RWPE2 (cell line): ENCODE results near the gene MKRN2.

Experiments used
- ATAC-seq: fragments of 200-7000 bp; cut with Tn5 transposase; 3 replicates; pipeline ENCODE4 v1.9.1; 2021; ENCODE audit warnings: low read depth
- DNase-seq: peaks from one replicate; pipeline ENCODE4 v3.0.0-alpha.2; 2020; ENCODE audit warnings: low spot score
- H3K27ac ChIP-seq: fragments of 450-650 bp; 2 replicates; pipeline ENCODE4 v1.5.1; 2017; ENCODE audit warnings: mild to moderate bottlenecking; ENCODE audit not compliant: poor library complexity, severe bottlenecking
- H3K27me3 ChIP-seq: fragments of 250-450 bp; sonication (Bioruptor Pico); 2 replicates; pipeline ENCODE4 v1.5.1; 2021; ENCODE audit warnings: mild to moderate bottlenecking, moderate library complexity; ENCODE audit not compliant: insufficient read depth, poor library complexity, severe bottlenecking
- H3K36me3 ChIP-seq: fragments of 250-450 bp; sonication (Bioruptor Pico); 2 replicates; pipeline ENCODE4 v1.5.1; 2020; ENCODE audit warnings: low read depth, mild to moderate bottlenecking, moderate library complexity
- H3K4me1 ChIP-seq: fragments of 250-450 bp; sonication (Bioruptor Pico); 2 replicates; pipeline ENCODE4 v1.5.1; 2021; ENCODE audit warnings: mild to moderate bottlenecking, moderate library complexity; ENCODE audit not compliant: insufficient read depth, poor library complexity, severe bottlenecking
- H3K4me3 ChIP-seq: fragments of 250-450 bp; sonication (Bioruptor Pico); 2 replicates; pipeline ENCODE4 v1.5.1; 2021; ENCODE audit warnings: mild to moderate bottlenecking, moderate library complexity; ENCODE audit not compliant: severe bottlenecking
- H3K9me3 ChIP-seq: fragments of 250-450 bp; sonication (Bioruptor Pico); 2 replicates; pipeline ENCODE4 v1.5.1; 2021; ENCODE audit warnings: mild to moderate bottlenecking, moderate library complexity; ENCODE audit not compliant: severe bottlenecking
- TF ChIP-seq, protein P1 (sequence below): fragments of 450-650 bp; IDR thresholded peaks from one replicate; pipeline ENCODE4 v1.5.1; 2017; ENCODE audit warnings: mild to moderate bottlenecking, moderate library complexity; ENCODE audit not compliant: poor library complexity, severe bottlenecking

MKRN2 gene

GRCh38 chr3:12512534-12513118 is 44.3 kb upstream of the MKRN2 start:
- TF ChIP-seq, protein P1, sequence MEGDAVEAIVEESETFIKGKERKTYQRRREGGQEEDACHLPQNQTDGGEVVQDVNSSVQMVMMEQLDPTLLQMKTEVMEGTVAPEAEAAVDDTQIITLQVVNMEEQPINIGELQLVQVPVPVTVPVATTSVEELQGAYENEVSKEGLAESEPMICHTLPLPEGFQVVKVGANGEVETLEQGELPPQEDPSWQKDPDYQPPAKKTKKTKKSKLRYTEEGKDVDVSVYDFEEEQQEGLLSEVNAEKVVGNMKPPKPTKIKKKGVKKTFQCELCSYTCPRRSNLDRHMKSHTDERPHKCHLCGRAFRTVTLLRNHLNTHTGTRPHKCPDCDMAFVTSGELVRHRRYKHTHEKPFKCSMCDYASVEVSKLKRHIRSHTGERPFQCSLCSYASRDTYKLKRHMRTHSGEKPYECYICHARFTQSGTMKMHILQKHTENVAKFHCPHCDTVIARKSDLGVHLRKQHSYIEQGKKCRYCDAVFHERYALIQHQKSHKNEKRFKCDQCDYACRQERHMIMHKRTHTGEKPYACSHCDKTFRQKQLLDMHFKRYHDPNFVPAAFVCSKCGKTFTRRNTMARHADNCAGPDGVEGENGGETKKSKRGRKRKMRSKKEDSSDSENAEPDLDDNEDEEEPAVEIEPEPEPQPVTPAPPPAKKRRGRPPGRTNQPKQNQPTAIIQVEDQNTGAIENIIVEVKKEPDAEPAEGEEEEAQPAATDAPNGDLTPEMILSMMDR = no peak
- H3K27ac ChIP-seq = no peak overlapping the region
- H3K4me1 ChIP-seq = peaks cover 13% of the 10 kb centered on the region
- H3K4me3 ChIP-seq = no peak overlapping the region
- H3K9me3 ChIP-seq = no peaks in the 10 kb centered on the region
- H3K27me3 ChIP-seq = no peaks in the 10 kb centered on the region
- ATAC-seq = no peak
- no peak for DNase-seq
- peaks cover 34% of the 10 kb centered on the region for H3K36me3 ChIP-seq

- TF ChIP-seq, protein P1 = no peak
- Histone ChIP-seq H3K4me1 (peaks cover under 1% of the 10 kb centered on the region), H3K36me3 (peaks cover 32% of the 10 kb centered on the region), H3K27ac (no peak overlapping the region), H3K9me3 (no peaks in the 10 kb centered on the region), H3K4me3 (no peak overlapping the region), H3K27me3 (no peaks in the 10 kb centered on the region)
- no peak for DNase-seq
- ATAC-seq = no peak
Measured at GRCh38 chr3:12513694-12514446, 43.0 kb upstream of the MKRN2 start.

GRCh38 chr3:12515631-12516030 is 41.3 kb upstream of the MKRN2 start:
- ATAC-seq (no peak), DNase-seq (no peak)
- Histone ChIP-seq H3K27me3 (no peaks in the 10 kb centered on the region), H3K4me1 (no peaks in the 10 kb centered on the region), H3K36me3 (peaks cover 39% of the 10 kb centered on the region), H3K4me3 (no peak overlapping the region), H3K9me3 (no peaks in the 10 kb centered on the region), H3K27ac (no peak overlapping the region)
- TF ChIP-seq, protein P1 = no peak

DNA sequence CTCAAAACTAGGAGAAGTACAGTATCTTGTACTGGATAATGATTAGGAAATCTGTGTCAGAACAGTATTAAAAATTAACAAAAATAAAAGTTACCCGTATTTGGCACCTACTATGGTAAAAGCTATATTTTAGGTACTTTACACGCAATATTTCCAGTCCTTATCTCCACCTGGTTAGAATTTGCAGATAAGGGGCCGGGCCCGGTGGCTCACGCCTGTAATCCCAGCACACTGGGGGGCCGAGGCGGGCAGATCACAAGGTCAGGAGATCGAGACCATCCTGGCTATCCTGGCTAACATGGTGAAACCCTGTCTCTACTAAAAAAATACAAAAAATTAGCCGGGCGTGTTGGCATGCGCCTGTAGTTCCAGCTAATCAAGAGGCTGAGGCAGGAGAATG is 40.0 kb upstream of the MKRN2 start:
- no peak overlapping the region for H3K27ac ChIP-seq
- no peaks in the 10 kb centered on the region for H3K27me3 ChIP-seq
- H3K4me1 ChIP-seq = no peaks in the 10 kb centered on the region
- DNase-seq (no peak), ATAC-seq (no peak)
- H3K4me3 ChIP-seq = no peak overlapping the region
- H3K36me3 ChIP-seq = peaks cover 35% of the 10 kb centered on the region
- TF ChIP-seq, protein P1 = no peak
- no peaks in the 10 kb centered on the region for H3K9me3 ChIP-seq
